22Rv1 (cell line): ENCODE data around the gene AGO3.

Experiments used
- CTCF ChIP-seq: fragments of 450-650 bp; IDR thresholded peaks from 2 replicates; pipeline ENCODE4 v1.5.1; 2017; ENCODE audit warnings: mild to moderate bottlenecking
- ZFX ChIP-seq: fragments of 450-650 bp; IDR thresholded peaks from 2 replicates; pipeline ENCODE4 v1.6.1; 2017; ENCODE audit warnings: antibody characterized with exemption, borderline replicate concordance

DNA sequence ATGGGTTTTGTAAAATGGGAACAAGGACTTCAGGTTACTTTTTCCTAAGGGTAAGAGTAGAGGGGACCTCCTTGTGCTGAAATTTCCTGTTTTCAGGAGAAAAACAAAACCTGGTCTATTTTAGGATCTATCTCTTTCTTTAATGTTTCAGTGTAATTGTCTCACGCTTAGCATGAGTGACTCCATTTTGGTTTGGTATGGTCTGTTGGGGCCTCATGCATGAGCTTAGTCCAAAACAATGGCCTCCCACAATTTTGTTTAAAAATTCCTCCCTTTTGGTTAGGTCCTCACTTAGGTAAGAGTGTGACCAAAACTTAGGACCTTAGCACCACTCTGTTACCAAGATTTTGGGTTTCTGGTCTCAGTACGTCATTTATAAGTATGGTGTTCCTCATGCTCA, 85.8 kb downstream of the AGO3 start:
- no peak for TF ChIP-seq CTCF
- no peak for TF ChIP-seq ZFX
